Measurements from ENCODE around the gene OR6C3.

GRCh38 chr12:55372521-55372920 is 42.0 kb downstream of the OR6C3 start:
- no peak for TF ChIP-seq POLR2A (IDR thresholded peaks at IDR 0.05; ENCODE audit: low read depth, low read length)
- TF ChIP-seq POLR2AphosphoS5 (IDR thresholded peaks at IDR 0.05; ENCODE audit: low read depth, low read length), result no peak

All from GM12891 (cell line).